Activated effector memory CD4-positive, alpha-beta T cell treated with Interleukin-2 at 50 U/mL for 16 hours (primary cell): ENCODE results near the gene PSMC3.

Experiments used
- DNase-seq: peaks from one replicate; pipeline ENCODE4 v3.0.0-alpha.2; 2020

PSMC3 gene

GRCh38 chr11:47426062-47426956, at the start of gene PSMC3:
PSMC3 (minus strand) TSS chr11:47426439; CDS start chr11:47426279, 160 bp downstream.
- DNase-seq: peak; percentile 97

- DNase-seq: no peak
These were observed 44.4 kb upstream of the PSMC3 start for GRCh38 chr11:47470671-47471070.

- DNase-seq: no peak
These were observed 43.3 kb upstream of the PSMC3 start for GRCh38 chr11:47469361-47470179.

- no peak for DNase-seq
These were observed 42.5 kb upstream of the PSMC3 start for GRCh38 chr11:47468598-47469214.

- DNase-seq: no peak
These were observed 41.1 kb upstream of the PSMC3 start for GRCh38 chr11:47467357-47467756.

- DNase-seq: no peak
These were observed 40.5 kb upstream of the PSMC3 start for GRCh38 chr11:47466701-47467250.

- no peak for DNase-seq
These were observed 40.0 kb upstream of the PSMC3 start for GRCh38 chr11:47466201-47466600.

GRCh38 chr11:47464483-47464882, 38.2 kb upstream of the PSMC3 start:
- no peak for DNase-seq

- DNase-seq: no peak
These were observed 35.6 kb upstream of the PSMC3 start for GRCh38 chr11:47461876-47462275.

- no peak for DNase-seq
These were observed 34.5 kb upstream of the PSMC3 start for GRCh38 chr11:47460571-47461235.

- peak; percentile 29 for DNase-seq
These were observed 28.0 kb upstream of the PSMC3 start for GRCh38 chr11:47454258-47454671.

GRCh38 chr11:47453365-47453764, 27.1 kb upstream of the PSMC3 start:
- DNase-seq: no peak

- no peak for DNase-seq
These were observed 25.8 kb upstream of the PSMC3 start for GRCh38 chr11:47451990-47452389.

GRCh38 chr11:47451436-47451835, 25.2 kb upstream of the PSMC3 start:
- no peak for DNase-seq

GRCh38 chr11:47449541-47449940, 23.3 kb upstream of the PSMC3 start:
- no peak for DNase-seq

GRCh38 chr11:47448566-47449427, 22.6 kb upstream of the PSMC3 start, which contains the start of gene RAPSN:
RAPSN (minus strand) TSS chr11:47449136; CDS start chr11:47448964, 172 bp downstream.
- no peak for DNase-seq

- DNase-seq: no peak
These were observed 21.7 kb upstream of the PSMC3 start for GRCh38 chr11:47447906-47448305.

GRCh38 chr11:47446833-47447232, 20.6 kb upstream of the PSMC3 start:
- no peak for DNase-seq

GRCh38 chr11:47445840-47446239, 19.6 kb upstream of the PSMC3 start:
- no peak for DNase-seq

GRCh38 chr11:47443817-47444216, 17.6 kb upstream of the PSMC3 start:
- no peak for DNase-seq

- no peak for DNase-seq
These were observed 16.9 kb upstream of the PSMC3 start for GRCh38 chr11:47443028-47443700.
